Omental fat pad (tissue), 4 donors: ENCODE data around the gene CCDC34. TPM values are rescaled to one million over a fixed set of nuclear protein-coding genes. Genes with fewer than 3 reads are reported as not detected.

Experiments
- ATAC-seq: fragments of 150-250 bp; one replicate; pipeline ENCODE4 v1.9.1; 2016; ENCODE audit warnings: mild to moderate bottlenecking, moderate library complexity; ENCODE audit not compliant: low FRiP score
- DNase-seq: peaks from one replicate; pipeline ENCODE4 v3.0.0-alpha.2; 2019; ENCODE audit warnings: low spot score
- total RNA-seq, 4 donors: library from RNA; depleted of rRNA; stranded (reverse); fragments of >200 nt; gene quantifications; one replicate each; pipeline ENCODE4 v1.1.0, GENCODE V29; 2016
- TF ChIP-seq, protein P1 (sequence below), 3 donors: fragments of 450-650 bp; IDR thresholded peaks; one replicate each; pipeline ENCODE4 v1.5.1; 2016 to 2017; ENCODE audit warnings: antibody characterized with exemption in 3 of 3, mild to moderate bottlenecking in 3 of 3, moderate library complexity in 2 of 3

Gene CCDC34
- total RNA-seq, 4 donors from 2014 or later = 2.0 to 3.1 (median 2.4) TPM

DNA sequence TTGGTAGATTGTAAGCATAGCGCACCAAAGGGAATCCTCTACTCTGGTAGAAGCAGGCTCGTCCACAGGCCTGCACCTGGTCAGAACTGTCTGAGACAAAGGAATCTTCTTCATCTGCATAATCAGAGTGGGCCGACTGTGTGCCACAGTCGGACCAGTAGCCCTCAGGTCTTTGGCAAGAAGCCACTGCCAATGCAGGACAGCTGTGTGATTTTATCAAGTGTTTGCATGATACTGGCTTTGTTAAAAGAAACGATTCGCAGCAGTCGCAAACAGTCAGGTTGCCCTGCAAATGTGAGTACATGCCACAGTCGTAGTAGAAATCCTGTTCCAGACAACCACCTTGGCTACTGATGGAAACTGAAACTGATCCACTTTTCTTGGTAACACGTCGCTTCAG is 4.9 kb upstream of the CCDC34 start:
- ATAC-seq = no peak
- TF ChIP-seq, protein P1, sequence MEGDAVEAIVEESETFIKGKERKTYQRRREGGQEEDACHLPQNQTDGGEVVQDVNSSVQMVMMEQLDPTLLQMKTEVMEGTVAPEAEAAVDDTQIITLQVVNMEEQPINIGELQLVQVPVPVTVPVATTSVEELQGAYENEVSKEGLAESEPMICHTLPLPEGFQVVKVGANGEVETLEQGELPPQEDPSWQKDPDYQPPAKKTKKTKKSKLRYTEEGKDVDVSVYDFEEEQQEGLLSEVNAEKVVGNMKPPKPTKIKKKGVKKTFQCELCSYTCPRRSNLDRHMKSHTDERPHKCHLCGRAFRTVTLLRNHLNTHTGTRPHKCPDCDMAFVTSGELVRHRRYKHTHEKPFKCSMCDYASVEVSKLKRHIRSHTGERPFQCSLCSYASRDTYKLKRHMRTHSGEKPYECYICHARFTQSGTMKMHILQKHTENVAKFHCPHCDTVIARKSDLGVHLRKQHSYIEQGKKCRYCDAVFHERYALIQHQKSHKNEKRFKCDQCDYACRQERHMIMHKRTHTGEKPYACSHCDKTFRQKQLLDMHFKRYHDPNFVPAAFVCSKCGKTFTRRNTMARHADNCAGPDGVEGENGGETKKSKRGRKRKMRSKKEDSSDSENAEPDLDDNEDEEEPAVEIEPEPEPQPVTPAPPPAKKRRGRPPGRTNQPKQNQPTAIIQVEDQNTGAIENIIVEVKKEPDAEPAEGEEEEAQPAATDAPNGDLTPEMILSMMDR (IDR thresholded peaks at IDR 0.05) = no peak

DNA sequence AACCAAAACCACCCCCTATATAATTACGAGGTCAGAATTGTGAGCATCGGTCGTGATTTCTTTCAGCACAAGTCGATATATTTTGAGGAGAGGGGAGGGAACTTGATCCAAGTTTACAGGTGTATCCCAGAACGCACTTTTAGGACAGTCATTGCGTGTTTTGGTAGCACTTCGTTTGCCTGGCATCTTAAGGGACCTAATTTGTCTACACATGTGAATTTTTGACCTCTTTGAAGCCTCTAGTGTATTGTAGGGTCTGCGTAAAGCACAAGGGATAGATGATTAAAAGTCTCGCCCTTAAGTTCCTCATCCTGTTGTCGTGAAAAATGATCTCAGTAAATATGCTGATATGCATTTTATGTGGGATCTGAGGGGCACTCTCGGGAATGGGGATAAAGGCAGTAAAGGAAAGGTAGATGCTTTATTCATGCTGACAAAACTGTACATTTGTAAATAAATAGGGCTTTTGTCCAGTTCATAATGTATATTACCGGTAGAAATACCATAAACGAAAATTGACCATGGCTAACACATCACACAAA is 632 bp upstream of the CCDC34 start:
- ATAC-seq (no peak), DNase-seq (no peak)
- TF ChIP-seq, protein P1 (IDR thresholded peaks at IDR 0.05) = no peak

More for the DNA sequence above, 4.9 kb upstream of the CCDC34 start:
- no peak for DNase-seq

DNA sequence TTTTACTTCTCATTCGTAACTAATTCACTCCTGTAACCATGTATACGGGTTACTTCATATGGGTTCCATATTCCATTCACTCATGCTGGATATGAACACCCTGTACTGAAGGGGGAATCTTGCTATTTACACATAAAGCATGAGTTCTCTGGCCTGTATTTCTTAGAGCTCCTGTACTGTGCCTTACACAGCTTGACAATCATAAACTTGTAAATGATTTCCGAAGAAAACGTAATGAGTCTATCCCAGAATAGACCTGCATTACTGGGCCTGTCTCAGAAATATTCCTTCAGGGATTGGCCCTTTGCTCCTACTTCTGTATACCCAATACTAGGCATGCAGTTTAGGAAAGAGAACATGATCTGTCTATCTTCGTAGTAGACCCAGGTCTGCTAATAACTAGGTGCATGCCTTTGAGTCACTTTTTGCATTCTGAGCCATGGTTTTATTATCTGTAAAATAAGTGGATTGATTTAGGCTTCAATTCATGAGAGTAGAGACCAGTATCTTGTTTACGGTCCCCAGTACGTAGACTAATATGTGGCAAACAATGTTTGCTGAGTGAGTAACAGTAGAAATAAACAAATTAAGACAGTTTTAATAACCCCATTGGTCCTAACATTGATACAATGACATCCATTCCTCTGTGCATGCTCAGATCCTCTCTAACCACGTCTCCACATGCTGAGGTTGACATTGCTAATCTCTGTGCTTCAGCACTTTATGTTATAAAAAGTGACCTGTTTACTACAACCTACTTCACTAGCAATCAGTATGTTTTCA is 1.2 kb downstream of the CCDC34 start:
- DNase-seq (no peak), ATAC-seq (no peak)
- TF ChIP-seq, protein P1 (IDR thresholded peaks at IDR 0.05) = no peak

DNA sequence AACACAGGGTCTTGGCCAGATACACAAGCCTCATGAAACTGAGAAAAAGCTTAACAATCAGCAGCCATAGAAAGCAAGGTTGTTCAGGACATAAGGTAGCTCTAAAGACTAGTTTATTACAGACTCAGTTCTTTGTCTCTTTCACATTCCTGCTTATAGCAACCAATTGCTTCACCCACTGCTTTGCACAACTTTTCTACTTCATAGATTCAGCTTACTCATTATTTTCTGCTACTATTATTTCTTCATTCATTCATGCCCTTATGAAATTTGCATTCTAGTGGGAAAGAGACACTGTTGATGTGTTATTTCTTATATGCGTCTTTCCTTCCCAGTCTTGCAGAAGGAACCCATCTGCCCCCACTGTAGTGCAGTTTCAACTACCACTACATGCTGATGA is 4.7 kb downstream of the CCDC34 start:
- TF ChIP-seq, protein P1 (IDR thresholded peaks at IDR 0.05) = no peak
- DNase-seq = no peak

DNA sequence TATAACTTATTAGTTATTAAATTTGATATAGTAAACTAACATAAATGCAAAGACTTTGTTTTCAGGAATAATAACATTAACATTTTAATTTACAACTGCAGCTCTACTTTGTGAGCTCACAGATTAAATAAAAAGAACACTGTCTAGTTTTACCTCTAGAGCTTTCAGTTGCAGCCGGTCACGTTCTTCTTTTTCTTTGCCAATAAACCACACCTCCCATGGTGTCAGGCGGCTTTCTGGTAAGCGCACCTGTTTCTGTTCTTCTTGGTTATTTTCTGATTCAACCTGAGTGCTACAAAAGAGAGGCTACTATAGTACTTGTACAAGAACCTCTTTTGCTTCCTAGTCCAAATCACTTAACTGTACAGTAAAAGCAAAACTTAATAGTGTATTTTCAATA is 5.8 kb downstream of the CCDC34 start:
- ATAC-seq (no peak), DNase-seq (no peak)
- TF ChIP-seq, protein P1 (IDR thresholded peaks at IDR 0.05) = no peak

More for the DNA sequence above, 4.7 kb downstream of the CCDC34 start:
- no peak for ATAC-seq

DNA sequence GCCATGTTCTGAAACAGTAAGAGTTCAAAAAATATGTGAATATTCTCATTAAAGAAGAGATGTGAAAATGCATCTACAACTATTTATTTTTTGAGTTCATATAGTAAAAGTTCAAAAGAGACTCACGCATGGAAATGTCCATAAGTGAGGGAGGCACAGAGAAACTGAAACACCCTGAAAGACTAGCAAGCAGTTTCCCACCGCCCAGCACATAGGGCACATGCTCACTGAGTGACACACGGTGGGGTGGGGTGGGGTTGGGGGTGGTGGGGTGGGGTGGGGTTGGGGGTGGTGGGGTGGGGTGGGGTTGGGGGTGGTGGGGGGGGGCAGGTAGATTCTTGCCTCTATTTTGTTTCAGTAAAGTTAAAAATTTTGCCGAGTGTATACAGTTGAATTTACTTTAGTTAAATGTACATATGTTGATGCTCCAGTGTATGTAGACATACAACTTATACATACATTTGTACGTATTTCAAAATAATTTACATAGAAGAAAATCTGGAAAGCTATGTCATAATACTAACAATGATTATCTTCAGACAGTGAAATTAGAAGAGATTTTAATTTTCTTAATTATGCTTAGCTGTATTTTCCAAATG is 6.3 kb downstream of the CCDC34 start:
- no peak for DNase-seq
- no peak for ATAC-seq
- TF ChIP-seq, protein P1 (IDR thresholded peaks at IDR 0.05) = no peak
